NOMO-1 (cell line): ENCODE results near the gene CLN6.
"Not testable (repeated sequence)": the region's sequence is repeated elsewhere in the genome, so short reads cannot be mapped to it uniquely, and the experiment has no call there.

ENCODE experiments used
- DNase-seq, 2 experiments: peaks; one replicate each; lab custom pipeline; 2025; ENCODE audit not compliant: unreplicated experiment in 2 of 2; lab: John Stamatoyannopoulos, UW

CLN6 gene

GRCh38 chr15:68192804-68193486 lies 36.6 kb downstream of the CLN6 start:
- no peak for DNase-seq

- no peak for DNase-seq
Measured at GRCh38 chr15:68192117-68192516, 37.4 kb downstream of the CLN6 start.

GRCh38 chr15:68191555-68191954 lies 38.0 kb downstream of the CLN6 start:
- no peak for DNase-seq

- DNase-seq: no peak
Measured at GRCh38 chr15:68190048-68190447, 39.5 kb downstream of the CLN6 start.

GRCh38 chr15:68188647-68189046 lies 40.9 kb downstream of the CLN6 start:
- no peak for DNase-seq

- DNase-seq: no peak
Measured at GRCh38 chr15:68187559-68187958, 42.0 kb downstream of the CLN6 start.

- DNase-seq: no peak
Measured at GRCh38 chr15:68186671-68187397, 42.7 kb downstream of the CLN6 start.

GRCh38 chr15:68184616-68185480 lies 44.7 kb downstream of the CLN6 start:
- no peak for DNase-seq

GRCh38 chr15:68183616-68184315 lies 45.8 kb downstream of the CLN6 start:
- no peak for DNase-seq

- no peak for DNase-seq
Measured at GRCh38 chr15:68177742-68178141, 51.8 kb downstream of the CLN6 start.

- DNase-seq: no peak
Measured at GRCh38 chr15:68176601-68177000, 52.9 kb downstream of the CLN6 start.

- DNase-seq: peak; percentile 29 to 39
Measured at GRCh38 chr15:68175526-68175925, 54.0 kb downstream of the CLN6 start.

GRCh38 chr15:68173119-68173518 lies 56.4 kb downstream of the CLN6 start:
- DNase-seq: no peak

- DNase-seq: not testable (repeated sequence)
Measured at GRCh38 chr15:68172037-68172436, 57.5 kb downstream of the CLN6 start.

GRCh38 chr15:68166847-68167246 lies 62.7 kb downstream of the CLN6 start:
- DNase-seq: no peak

GRCh38 chr15:68163191-68163590 lies 66.3 kb downstream of the CLN6 start:
- no peak for DNase-seq

- no peak for DNase-seq
Measured at GRCh38 chr15:68158046-68158628, 71.4 kb downstream of the CLN6 start.

- DNase-seq: no peak
Measured at GRCh38 chr15:68157074-68157473, 72.5 kb downstream of the CLN6 start.
